ENCODE data around the gene UGT1A8. TPM values are rescaled to one million over a fixed set of nuclear protein-coding genes. Genes with fewer than 3 reads are reported as not detected.

UGT1A8 gene
- total and polyA plus RNA-seq, 2 experiments from 2014 or later: 0.45 TPM; not detected in 1

DNA sequence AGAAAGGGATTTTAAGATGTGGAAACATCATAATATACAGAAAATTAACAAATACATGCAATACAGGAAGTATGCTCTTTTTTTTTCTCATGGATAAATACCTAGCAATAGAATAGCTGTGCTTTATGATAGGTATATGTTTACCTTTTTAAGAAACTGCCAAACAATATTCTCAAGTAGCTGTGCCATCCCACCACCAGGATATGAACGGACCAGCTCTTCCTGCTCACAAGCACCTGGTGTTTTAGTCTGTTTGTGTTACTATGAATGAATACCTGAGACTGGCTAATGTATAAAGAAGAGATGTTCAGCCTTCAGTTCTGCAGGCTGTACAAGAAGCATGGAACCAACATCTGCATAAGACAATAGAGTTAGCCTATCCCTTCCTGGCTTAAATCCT, 19.9 kb upstream of the UGT1A8 start:
- no peaks in the 10 kb centered on the region; the same call in none of the 2 replicates for H3K9me2 ChIP-seq (ENCODE audit: insufficient read depth)
- peaks cover 12% of the 10 kb centered on the region for H3K9me3 Mint-ChIP-seq
- no peak overlapping the region for H3K27ac ChIP-seq (ENCODE audit: low read depth)
- H3K36me3 ChIP-seq (ENCODE audit: insufficient read depth): no peaks in the 10 kb centered on the region
- H3K4me1 ChIP-seq (ENCODE audit: insufficient read depth): no peaks in the 10 kb centered on the region
- no peaks in the 10 kb centered on the region for H3K27me3 Mint-ChIP-seq (ENCODE audit: insufficient read depth, low read depth, poor library complexity)
- DNase-seq (ENCODE audit: low spot score) (no peak), ATAC-seq (no peak)
- TF ChIP-seq EZH2phosphoT487 (IDR thresholded peaks at IDR 0.05; ENCODE audit: unreplicated experiment): no peak
- TF ChIP-seq, protein P1, sequence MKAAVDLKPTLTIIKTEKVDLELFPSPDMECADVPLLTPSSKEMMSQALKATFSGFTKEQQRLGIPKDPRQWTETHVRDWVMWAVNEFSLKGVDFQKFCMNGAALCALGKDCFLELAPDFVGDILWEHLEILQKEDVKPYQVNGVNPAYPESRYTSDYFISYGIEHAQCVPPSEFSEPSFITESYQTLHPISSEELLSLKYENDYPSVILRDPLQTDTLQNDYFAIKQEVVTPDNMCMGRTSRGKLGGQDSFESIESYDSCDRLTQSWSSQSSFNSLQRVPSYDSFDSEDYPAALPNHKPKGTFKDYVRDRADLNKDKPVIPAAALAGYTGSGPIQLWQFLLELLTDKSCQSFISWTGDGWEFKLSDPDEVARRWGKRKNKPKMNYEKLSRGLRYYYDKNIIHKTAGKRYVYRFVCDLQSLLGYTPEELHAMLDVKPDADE (IDR thresholded peaks at IDR 0.05): no peak
- TF ChIP-seq, protein P2, sequence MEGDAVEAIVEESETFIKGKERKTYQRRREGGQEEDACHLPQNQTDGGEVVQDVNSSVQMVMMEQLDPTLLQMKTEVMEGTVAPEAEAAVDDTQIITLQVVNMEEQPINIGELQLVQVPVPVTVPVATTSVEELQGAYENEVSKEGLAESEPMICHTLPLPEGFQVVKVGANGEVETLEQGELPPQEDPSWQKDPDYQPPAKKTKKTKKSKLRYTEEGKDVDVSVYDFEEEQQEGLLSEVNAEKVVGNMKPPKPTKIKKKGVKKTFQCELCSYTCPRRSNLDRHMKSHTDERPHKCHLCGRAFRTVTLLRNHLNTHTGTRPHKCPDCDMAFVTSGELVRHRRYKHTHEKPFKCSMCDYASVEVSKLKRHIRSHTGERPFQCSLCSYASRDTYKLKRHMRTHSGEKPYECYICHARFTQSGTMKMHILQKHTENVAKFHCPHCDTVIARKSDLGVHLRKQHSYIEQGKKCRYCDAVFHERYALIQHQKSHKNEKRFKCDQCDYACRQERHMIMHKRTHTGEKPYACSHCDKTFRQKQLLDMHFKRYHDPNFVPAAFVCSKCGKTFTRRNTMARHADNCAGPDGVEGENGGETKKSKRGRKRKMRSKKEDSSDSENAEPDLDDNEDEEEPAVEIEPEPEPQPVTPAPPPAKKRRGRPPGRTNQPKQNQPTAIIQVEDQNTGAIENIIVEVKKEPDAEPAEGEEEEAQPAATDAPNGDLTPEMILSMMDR (conservative IDR thresholded peaks at IDR 0.05; ENCODE audit: low read depth in 2 of 2): no peak
- TF ChIP-seq, protein P3, sequence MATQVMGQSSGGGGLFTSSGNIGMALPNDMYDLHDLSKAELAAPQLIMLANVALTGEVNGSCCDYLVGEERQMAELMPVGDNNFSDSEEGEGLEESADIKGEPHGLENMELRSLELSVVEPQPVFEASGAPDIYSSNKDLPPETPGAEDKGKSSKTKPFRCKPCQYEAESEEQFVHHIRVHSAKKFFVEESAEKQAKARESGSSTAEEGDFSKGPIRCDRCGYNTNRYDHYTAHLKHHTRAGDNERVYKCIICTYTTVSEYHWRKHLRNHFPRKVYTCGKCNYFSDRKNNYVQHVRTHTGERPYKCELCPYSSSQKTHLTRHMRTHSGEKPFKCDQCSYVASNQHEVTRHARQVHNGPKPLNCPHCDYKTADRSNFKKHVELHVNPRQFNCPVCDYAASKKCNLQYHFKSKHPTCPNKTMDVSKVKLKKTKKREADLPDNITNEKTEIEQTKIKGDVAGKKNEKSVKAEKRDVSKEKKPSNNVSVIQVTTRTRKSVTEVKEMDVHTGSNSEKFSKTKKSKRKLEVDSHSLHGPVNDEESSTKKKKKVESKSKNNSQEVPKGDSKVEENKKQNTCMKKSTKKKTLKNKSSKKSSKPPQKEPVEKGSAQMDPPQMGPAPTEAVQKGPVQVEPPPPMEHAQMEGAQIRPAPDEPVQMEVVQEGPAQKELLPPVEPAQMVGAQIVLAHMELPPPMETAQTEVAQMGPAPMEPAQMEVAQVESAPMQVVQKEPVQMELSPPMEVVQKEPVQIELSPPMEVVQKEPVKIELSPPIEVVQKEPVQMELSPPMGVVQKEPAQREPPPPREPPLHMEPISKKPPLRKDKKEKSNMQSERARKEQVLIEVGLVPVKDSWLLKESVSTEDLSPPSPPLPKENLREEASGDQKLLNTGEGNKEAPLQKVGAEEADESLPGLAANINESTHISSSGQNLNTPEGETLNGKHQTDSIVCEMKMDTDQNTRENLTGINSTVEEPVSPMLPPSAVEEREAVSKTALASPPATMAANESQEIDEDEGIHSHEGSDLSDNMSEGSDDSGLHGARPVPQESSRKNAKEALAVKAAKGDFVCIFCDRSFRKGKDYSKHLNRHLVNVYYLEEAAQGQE (IDR thresholded peaks at IDR 0.05; ENCODE audit: unreplicated experiment): no peak
- no peak for TF ChIP-seq POLR2AphosphoS5 (IDR thresholded peaks at IDR 0.05; ENCODE audit: low read depth)
- no peak for TF ChIP-seq STAT1 (IDR thresholded peaks at IDR 0.05; ENCODE audit: unreplicated experiment)
- TF ChIP-seq ZNF114 (CRISPR knock-in tag; IDR thresholded peaks at IDR 0.05): no peak
- TF ChIP-seq ZNF331 (CRISPR knock-in tag; IDR thresholded peaks at IDR 0.05; ENCODE audit: low read depth): no peak
- TF ChIP-seq CREB1 (CRISPR knock-in tag; IDR thresholded peaks at IDR 0.05; ENCODE audit: low read depth): no peak
- TF ChIP-seq NANOG (IDR thresholded peaks at IDR 0.05; ENCODE audit: borderline replicate concordance): no peak
- TF ChIP-seq EZH2 (IDR thresholded peaks at IDR 0.05; ENCODE audit: low read depth, unreplicated experiment): no peak
- TF ChIP-seq JUNB (IDR thresholded peaks at IDR 0.05; ENCODE audit: unreplicated experiment): no peak
- TF ChIP-seq, protein P4, sequence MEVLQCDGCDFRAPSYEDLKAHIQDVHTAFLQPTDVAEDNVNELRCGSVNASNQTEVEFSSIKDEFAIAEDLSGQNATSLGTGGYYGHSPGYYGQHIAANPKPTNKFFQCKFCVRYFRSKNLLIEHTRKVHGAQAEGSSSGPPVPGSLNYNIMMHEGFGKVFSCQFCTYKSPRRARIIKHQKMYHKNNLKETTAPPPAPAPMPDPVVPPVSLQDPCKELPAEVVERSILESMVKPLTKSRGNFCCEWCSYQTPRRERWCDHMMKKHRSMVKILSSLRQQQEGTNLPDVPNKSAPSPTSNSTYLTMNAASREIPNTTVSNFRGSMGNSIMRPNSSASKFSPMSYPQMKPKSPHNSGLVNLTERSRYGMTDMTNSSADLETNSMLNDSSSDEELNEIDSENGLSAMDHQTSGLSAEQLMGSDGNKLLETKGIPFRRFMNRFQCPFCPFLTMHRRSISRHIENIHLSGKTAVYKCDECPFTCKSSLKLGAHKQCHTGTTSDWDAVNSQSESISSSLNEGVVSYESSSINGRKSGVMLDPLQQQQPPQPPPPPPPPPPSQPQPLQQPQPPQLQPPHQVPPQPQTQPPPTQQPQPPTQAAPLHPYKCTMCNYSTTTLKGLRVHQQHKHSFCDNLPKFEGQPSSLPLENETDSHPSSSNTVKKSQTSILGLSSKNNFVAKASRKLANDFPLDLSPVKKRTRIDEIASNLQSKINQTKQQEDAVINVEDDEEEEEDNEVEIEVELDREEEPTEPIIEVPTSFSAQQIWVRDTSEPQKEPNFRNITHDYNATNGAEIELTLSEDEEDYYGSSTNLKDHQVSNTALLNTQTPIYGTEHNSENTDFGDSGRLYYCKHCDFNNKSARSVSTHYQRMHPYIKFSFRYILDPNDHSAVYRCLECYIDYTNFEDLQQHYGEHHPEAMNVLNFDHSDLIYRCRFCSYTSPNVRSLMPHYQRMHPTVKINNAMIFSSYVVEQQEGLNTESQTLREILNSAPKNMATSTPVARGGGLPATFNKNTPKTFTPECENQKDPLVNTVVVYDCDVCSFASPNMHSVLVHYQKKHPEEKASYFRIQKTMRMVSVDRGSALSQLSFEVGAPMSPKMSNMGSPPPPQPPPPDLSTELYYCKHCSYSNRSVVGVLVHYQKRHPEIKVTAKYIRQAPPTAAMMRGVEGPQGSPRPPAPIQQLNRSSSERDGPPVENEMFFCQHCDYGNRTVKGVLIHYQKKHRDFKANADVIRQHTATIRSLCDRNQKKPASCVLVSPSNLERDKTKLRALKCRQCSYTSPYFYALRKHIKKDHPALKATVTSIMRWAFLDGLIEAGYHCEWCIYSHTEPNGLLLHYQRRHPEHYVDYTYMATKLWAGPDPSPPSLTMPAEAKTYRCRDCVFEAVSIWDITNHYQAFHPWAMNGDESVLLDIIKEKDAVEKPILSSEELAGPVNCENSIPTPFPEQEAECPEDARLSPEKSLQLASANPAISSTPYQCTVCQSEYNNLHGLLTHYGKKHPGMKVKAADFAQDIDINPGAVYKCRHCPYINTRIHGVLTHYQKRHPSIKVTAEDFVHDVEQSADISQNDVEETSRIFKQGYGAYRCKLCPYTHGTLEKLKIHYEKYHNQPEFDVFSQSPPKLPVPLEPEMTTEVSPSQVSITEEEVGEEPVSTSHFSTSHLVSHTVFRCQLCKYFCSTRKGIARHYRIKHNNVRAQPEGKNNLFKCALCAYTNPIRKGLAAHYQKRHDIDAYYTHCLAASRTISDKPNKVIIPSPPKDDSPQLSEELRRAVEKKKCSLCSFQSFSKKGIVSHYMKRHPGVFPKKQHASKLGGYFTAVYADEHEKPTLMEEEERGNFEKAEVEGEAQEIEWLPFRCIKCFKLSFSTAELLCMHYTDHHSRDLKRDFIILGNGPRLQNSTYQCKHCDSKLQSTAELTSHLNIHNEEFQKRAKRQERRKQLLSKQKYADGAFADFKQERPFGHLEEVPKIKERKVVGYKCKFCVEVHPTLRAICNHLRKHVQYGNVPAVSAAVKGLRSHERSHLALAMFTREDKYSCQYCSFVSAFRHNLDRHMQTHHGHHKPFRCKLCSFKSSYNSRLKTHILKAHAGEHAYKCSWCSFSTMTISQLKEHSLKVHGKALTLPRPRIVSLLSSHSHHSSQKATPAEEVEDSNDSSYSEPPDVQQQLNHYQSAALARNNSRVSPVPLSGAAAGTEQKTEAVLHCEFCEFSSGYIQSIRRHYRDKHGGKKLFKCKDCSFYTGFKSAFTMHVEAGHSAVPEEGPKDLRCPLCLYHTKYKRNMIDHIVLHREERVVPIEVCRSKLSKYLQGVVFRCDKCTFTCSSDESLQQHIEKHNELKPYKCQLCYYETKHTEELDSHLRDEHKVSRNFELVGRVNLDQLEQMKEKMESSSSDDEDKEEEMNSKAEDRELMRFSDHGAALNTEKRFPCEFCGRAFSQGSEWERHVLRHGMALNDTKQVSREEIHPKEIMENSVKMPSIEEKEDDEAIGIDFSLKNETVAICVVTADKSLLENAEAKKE (CRISPR knock-in tag; IDR thresholded peaks at IDR 0.05): no peak
- H3K27me3 ChIP-seq (ENCODE audit: insufficient read depth): no peaks in the 10 kb centered on the region
- H3K4me3 ChIP-seq: no peak overlapping the region
- H3F3A ChIP-seq (replicated peaks; ENCODE audit: low read depth): no peaks in the 10 kb centered on the region
- H3K79me2 ChIP-seq (replicated peaks; ENCODE audit: insufficient read depth): no peaks in the 10 kb centered on the region
- H3K4me1 Mint-ChIP-seq: no peaks in the 10 kb centered on the region
- H3K27ac Mint-ChIP-seq: no peak overlapping the region
- no peak overlapping the region for H3K4me3 Mint-ChIP-seq
- H2AFZ ChIP-seq: no peak overlapping the region
- no peaks in the 10 kb centered on the region for H4K20me1 ChIP-seq (replicated peaks; ENCODE audit: insufficient read depth)
- no peaks in the 10 kb centered on the region for H3K36me3 Mint-ChIP-seq (ENCODE audit: low read depth)
- no peak overlapping the region for H3K4me2 ChIP-seq
